Loucy (cell line): ENCODE data around the gene PXMP4.
"Not testable (repeated sequence)": the region's sequence is repeated elsewhere in the genome, so short reads cannot be mapped to it uniquely, and the experiment has no call there.

ENCODE experiments used
- H2AFZ ChIP-seq: fragments of 200-600 bp; sonication (generic); 2 replicates; pipeline ENCODE4 v1.6.0; 2016; ENCODE audit warnings: antibody characterized with exemption, mild to moderate bottlenecking, low read length, moderate library complexity
- H3F3A ChIP-seq: fragments of 200-600 bp; 2 replicates; pipeline ENCODE4 v1.6.0; 2016; ENCODE audit warnings: antibody characterized with exemption, low read depth, mild to moderate bottlenecking
- H3K27me3 ChIP-seq: fragments of 200-600 bp; sonication (generic); 2 replicates; pipeline ENCODE4 v1.6.1; 2014; ENCODE audit warnings: low read length, mild to moderate bottlenecking; ENCODE audit not compliant: insufficient read depth, poor library complexity, severe bottlenecking
- H3K36me3 ChIP-seq: fragments of 200-600 bp; sonication (generic); 2 replicates; pipeline ENCODE4 v1.6.1; 2016; ENCODE audit warnings: low read length; ENCODE audit not compliant: insufficient read depth
- H3K4me1 ChIP-seq: fragments of 200-600 bp; sonication (generic); 2 replicates; pipeline ENCODE4 v1.5.1; 2014; ENCODE audit warnings: low read length, mild to moderate bottlenecking; ENCODE audit not compliant: insufficient read depth, poor library complexity, severe bottlenecking
- H3K4me2 ChIP-seq: fragments of 200-600 bp; sonication (generic); 2 replicates; pipeline ENCODE4 v1.6.0; 2014; ENCODE audit warnings: antibody characterized with exemption, low read length, low read depth, mild to moderate bottlenecking; ENCODE audit not compliant: poor library complexity, severe bottlenecking
- H3K4me3 ChIP-seq: fragments of 200-600 bp; sonication (generic); 2 replicates; pipeline ENCODE4 v1.5.1; 2014; ENCODE audit warnings: low read length, mild to moderate bottlenecking, mixed read lengths; ENCODE audit not compliant: poor library complexity, severe bottlenecking
- H3K79me2 ChIP-seq: fragments of 200-600 bp; sonication (generic); 2 replicates; pipeline ENCODE4 v1.6.1; 2014; ENCODE audit warnings: low read length; ENCODE audit not compliant: insufficient read depth
- H3K9ac ChIP-seq: fragments of 200-600 bp; sonication (generic); 2 replicates; pipeline ENCODE4 v1.6.0; 2014; ENCODE audit warnings: mild to moderate bottlenecking, low read depth, low read length, moderate library complexity; ENCODE audit not compliant: poor library complexity, severe bottlenecking
- H3K9me2 ChIP-seq: fragments of 200-600 bp; sonication (generic); replicated peaks from 2 replicates; pipeline ENCODE4 v1.6.1; 2016; ENCODE audit warnings: low read depth, low read length, mixed read lengths
- H3K9me3 ChIP-seq: fragments of 200-600 bp; sonication (generic); 2 replicates; pipeline ENCODE4 v1.6.1; 2014; ENCODE audit warnings: mild to moderate bottlenecking, antibody characterized with exemption, low read length, low read depth; ENCODE audit not compliant: insufficient read depth
- H4K20me1 ChIP-seq: fragments of 200-600 bp; sonication (generic); 2 replicates; pipeline ENCODE4 v1.6.0; 2014; ENCODE audit warnings: antibody characterized with exemption, low read length, mild to moderate bottlenecking; ENCODE audit not compliant: insufficient read depth, poor library complexity, severe bottlenecking
- EZH2phosphoT487 ChIP-seq: fragments of 200-600 bp; IDR thresholded peaks from 2 replicates; pipeline ENCODE4 v1.6.1; 2018; ENCODE audit warnings: antibody characterized with exemption, mild to moderate bottlenecking, moderate library complexity, borderline replicate concordance
- TF ChIP-seq, protein P1 (sequence below): fragments of 200-600 bp; sonication (generic); conservative IDR thresholded peaks from 2 replicates; pipeline ENCODE4 v1.5.1; 2014; ENCODE audit warnings: mild to moderate bottlenecking, antibody characterized with exemption, low read length

Gene PXMP4

DNA sequence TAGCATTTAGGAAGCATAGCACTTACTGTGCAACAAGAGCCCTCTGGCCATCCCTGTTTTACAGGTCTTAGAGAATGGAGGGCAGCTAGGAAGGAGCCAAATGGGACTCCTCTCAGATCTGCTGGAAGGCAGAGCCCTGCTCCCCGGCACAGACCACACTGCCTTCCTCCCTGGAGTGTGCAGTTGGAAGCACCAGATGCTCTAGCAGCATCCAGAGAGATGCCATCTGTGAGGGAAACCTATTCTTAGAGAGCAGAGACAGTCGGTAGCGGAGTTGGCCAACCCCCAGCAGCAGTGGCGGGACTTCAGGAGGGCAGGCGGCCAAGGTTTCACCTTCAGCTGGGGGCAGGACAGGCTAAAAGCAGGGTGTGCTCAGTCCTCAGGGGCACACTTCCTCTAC, 17.2 kb downstream of the PXMP4 start:
- Histone ChIP-seq H3K9me3 (no peaks in the 10 kb centered on the region), H3K4me1 (no peaks in the 10 kb centered on the region), H3K27me3 (no peaks in the 10 kb centered on the region), H3K4me3 (no peak overlapping the region), H3K36me3 (no peaks in the 10 kb centered on the region), H3K9ac (no peak overlapping the region), H3K4me2 (no peak overlapping the region), H3K79me2 (no peaks in the 10 kb centered on the region), H3K9me2 (no peaks in the 10 kb centered on the region), H2AFZ (no peak overlapping the region), H3F3A (no peaks in the 10 kb centered on the region), H4K20me1 (no peaks in the 10 kb centered on the region)
- TF ChIP-seq, protein P1, sequence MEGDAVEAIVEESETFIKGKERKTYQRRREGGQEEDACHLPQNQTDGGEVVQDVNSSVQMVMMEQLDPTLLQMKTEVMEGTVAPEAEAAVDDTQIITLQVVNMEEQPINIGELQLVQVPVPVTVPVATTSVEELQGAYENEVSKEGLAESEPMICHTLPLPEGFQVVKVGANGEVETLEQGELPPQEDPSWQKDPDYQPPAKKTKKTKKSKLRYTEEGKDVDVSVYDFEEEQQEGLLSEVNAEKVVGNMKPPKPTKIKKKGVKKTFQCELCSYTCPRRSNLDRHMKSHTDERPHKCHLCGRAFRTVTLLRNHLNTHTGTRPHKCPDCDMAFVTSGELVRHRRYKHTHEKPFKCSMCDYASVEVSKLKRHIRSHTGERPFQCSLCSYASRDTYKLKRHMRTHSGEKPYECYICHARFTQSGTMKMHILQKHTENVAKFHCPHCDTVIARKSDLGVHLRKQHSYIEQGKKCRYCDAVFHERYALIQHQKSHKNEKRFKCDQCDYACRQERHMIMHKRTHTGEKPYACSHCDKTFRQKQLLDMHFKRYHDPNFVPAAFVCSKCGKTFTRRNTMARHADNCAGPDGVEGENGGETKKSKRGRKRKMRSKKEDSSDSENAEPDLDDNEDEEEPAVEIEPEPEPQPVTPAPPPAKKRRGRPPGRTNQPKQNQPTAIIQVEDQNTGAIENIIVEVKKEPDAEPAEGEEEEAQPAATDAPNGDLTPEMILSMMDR: no peak
- no peak for TF ChIP-seq EZH2phosphoT487

DNA sequence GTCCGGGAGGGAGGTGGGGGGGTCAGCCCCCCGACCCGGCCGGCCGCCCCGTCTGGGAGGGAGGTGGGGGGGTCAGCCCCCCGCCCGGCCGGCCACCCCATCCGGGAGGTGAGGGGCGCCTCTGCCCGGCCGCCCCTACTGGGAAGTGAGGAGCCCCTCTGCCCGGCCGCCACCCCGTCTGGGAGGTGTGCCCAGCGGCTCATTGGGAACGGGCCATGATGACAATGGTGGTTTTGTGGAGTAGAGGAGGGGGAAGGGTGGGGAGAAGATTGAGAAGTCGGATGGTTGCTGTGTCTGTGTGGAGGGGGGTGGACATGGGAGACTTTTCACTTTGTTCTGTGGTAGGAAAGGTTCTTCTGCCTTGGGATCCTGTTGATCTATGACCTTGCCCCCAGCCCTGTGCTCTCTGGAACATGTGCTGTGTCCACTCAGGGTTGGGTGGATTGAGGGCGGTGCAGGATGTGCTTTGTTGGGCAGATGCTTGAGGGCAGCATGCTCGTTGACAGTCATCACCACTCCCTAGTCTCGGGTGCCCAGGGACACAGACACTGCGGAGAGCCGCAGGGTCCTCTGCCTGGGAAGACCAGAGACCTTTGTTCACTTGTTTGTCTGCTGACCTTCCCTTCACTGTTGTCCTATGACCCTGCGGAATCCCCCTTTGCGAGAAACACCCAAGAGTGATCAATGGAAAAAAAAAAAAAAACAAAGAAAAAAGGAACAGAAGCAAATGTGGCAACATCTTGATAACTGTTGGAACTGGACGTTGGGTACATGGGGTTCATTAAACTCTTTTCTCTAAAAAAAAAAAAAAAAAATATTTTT, 18.3 kb downstream of the PXMP4 start:
- TF ChIP-seq, protein P1: no peak
- TF ChIP-seq EZH2phosphoT487: no peak
- no peaks in the 10 kb centered on the region for H3K36me3 ChIP-seq
- no peak overlapping the region for H3K4me2 ChIP-seq
- no peaks in the 10 kb centered on the region for H3K4me1 ChIP-seq
- H3K27me3 ChIP-seq: no peaks in the 10 kb centered on the region
- H3K79me2 ChIP-seq: no peaks in the 10 kb centered on the region
- H3F3A ChIP-seq: no peaks in the 10 kb centered on the region
- H3K4me3 ChIP-seq: no peak overlapping the region
- no peak overlapping the region for H2AFZ ChIP-seq
- H3K9me3 ChIP-seq: no peaks in the 10 kb centered on the region
- no peak overlapping the region for H3K9ac ChIP-seq
- H3K9me2 ChIP-seq: no peaks in the 10 kb centered on the region
- no peaks in the 10 kb centered on the region for H4K20me1 ChIP-seq

DNA sequence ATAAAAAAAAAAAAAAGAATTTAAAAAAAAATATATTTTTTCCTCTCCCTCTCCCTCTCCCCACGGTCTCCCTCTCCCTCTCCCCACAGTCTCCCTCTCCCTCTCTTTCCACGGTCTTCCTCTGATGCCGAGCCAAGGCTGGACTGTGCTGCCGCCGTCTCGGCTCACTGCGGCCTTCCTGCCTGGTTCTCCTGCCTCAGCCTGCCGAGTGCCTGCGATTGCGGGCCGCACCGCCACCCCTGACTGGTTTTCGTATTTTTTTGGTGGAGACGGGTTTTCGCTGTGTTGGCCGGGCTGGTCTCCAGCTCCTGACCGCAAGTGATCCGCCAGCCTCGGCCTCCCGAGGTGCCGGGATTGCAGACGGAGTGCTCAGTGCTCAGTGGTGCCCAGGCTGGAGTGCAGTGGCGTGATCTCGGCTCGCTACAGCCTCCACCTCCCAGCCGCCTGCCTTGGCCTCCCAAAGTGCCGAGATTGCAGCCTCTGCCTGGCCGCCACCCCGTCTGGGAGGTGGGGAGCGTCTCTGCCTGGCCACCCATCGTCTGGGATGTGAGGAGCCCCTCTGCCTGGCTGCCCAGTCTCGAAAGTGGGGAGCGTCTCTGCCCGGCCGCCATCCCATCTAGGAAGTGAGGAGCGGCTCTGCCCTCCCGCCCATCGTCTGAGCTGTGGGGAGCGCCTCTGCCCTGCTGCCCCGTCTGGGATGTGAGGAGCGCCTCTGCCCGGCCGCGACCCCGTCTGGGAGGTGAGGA, 19.2 kb downstream of the PXMP4 start:
- not testable (repeated sequence) for H3F3A ChIP-seq, H2AFZ ChIP-seq, H4K20me1 ChIP-seq, H3K4me2 ChIP-seq, H3K9me2 ChIP-seq, H3K9me3 ChIP-seq, H3K4me3 ChIP-seq, H3K36me3 ChIP-seq, H3K27me3 ChIP-seq, H3K79me2 ChIP-seq, H3K4me1 ChIP-seq, H3K9ac ChIP-seq

DNA sequence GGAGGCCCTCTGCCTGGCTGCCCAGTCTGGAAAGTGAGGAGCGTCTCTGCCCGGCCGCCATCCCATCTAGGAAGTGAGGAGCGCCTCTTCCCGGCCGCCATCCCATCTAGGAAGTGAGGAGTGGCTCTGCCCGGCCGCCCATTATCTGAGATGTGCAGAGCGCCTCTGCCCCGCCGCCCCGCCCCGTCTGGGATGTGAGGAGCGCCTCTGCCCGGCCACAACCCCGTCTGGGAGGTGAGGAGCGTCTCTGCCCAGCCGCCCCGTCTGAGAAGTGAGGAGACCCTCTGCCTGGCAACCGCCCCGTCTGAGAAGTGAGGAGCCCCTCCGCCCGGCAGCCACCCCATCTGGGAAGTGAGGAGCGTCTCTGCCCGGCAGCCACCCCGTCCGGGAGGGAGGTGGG, 21.1 kb downstream of the PXMP4 start:
- not testable (repeated sequence) for H3K79me2 ChIP-seq, H3K9me2 ChIP-seq, H3K27me3 ChIP-seq, H3K9me3 ChIP-seq, H4K20me1 ChIP-seq, H3K36me3 ChIP-seq, H3K4me3 ChIP-seq, H2AFZ ChIP-seq, H3K9ac ChIP-seq, H3F3A ChIP-seq, H3K4me2 ChIP-seq, H3K4me1 ChIP-seq
